ENCODE measurements around the gene KHDC4.

KHDC4 gene

DNA sequence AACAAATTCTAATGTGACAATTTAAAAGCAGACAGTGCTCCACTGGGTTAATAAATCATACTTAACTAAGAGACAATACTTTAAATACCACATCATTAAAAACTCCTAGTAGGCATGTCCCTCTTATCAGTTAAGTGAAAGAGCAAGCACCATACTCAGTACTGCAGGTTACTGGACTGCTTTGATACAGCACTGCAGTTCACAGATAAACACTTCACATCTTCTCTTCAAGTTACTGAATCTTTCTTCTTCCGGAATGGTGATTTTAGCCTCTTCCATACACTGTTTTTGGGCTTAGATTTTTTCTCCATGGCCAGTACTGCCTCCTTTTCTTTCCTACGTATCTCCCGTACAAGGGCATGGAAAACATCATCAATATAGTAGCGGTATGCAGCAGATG, 34.1 kb downstream of the KHDC4 start:
- H3K9me3 ChIP-seq (ENCODE audit: control insufficient read depth, insufficient read depth, low read depth, low read length): no peaks in the 10 kb centered on the region
- POLR2A ChIA-PET: no interaction called here
- no peak overlapping the region for H3K4me3 ChIP-seq (ENCODE audit: low read depth, low read length)
- peaks cover 52 to 77% of the 10 kb centered on the region in 2 experiments for H3K36me3 ChIP-seq (ENCODE audit: control insufficient read depth in 2 of 2, insufficient read depth in 1 of 2, low read length in 2 of 2)
- H3K27ac ChIP-seq (ENCODE audit: extremely low read depth, low read depth, low read length): no peak overlapping the region
- TF ChIP-seq ZNF404 (tag by site-specific recombination; IDR thresholded peaks at IDR 0.05) (no peak), OVOL3 (tag by site-specific recombination; IDR thresholded peaks at IDR 0.05) (no peak), EGR2 (tag by site-specific recombination; IDR thresholded peaks at IDR 0.05; ENCODE audit: low read depth) (no peak), ZNF561 (tag by site-specific recombination; IDR thresholded peaks at IDR 0.05; ENCODE audit: borderline replicate concordance) (no peak), ZNF184 (tag by site-specific recombination; IDR thresholded peaks at IDR 0.05) (no peak), TCF7L2 (IDR thresholded peaks at IDR 0.05; ENCODE audit: borderline replicate concordance, low read depth, low read length) (no peak), ZNF394 (tag by site-specific recombination; IDR thresholded peaks at IDR 0.05; ENCODE audit: borderline replicate concordance) (no peak)
- TF ChIP-seq, protein P1, sequence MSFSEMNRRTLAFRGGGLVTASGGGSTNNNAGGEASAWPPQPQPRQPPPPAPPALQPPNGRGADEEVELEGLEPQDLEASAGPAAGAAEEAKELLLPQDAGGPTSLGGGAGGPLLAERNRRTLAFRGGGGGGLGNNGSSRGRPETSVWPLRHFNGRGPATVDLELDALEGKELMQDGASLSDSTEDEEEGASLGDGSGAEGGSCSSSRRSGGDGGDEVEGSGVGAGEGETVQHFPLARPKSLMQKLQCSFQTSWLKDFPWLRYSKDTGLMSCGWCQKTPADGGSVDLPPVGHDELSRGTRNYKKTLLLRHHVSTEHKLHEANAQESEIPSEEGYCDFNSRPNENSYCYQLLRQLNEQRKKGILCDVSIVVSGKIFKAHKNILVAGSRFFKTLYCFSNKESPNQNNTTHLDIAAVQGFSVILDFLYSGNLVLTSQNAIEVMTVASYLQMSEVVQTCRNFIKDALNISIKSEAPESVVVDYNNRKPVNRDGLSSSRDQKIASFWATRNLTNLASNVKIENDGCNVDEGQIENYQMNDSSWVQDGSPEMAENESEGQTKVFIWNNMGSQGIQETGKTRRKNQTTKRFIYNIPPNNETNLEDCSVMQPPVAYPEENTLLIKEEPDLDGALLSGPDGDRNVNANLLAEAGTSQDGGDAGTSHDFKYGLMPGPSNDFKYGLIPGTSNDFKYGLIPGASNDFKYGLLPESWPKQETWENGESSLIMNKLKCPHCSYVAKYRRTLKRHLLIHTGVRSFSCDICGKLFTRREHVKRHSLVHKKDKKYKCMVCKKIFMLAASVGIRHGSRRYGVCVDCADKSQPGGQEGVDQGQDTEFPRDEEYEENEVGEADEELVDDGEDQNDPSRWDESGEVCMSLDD (tag by site-specific recombination; IDR thresholded peaks at IDR 0.05): no peak
- TF ChIP-seq, protein P2, sequence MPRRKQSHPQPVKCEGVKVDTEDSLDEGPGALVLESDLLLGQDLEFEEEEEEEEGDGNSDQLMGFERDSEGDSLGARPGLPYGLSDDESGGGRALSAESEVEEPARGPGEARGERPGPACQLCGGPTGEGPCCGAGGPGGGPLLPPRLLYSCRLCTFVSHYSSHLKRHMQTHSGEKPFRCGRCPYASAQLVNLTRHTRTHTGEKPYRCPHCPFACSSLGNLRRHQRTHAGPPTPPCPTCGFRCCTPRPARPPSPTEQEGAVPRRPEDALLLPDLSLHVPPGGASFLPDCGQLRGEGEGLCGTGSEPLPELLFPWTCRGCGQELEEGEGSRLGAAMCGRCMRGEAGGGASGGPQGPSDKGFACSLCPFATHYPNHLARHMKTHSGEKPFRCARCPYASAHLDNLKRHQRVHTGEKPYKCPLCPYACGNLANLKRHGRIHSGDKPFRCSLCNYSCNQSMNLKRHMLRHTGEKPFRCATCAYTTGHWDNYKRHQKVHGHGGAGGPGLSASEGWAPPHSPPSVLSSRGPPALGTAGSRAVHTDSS (tag by site-specific recombination; IDR thresholded peaks at IDR 0.05): no peak
- TF ChIP-seq, protein P3, sequence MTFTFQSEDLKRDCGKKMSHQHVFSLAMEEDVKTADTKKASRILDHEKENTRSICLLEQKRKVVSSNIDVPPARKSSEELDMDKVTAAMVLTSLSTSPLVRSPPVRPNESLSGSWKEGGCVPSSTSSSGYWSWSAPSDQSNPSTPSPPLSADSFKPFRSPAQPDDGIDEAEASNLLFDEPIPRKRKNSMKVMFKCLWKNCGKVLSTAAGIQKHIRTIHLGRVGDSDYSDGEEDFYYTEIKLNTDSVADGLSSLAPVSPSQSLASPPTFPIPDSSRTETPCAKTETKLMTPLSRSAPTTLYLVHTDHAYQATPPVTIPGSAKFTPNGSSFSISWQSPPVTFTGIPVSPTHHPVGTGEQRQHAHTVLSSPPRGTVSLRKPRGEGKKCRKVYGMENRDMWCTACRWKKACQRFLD (tag by site-specific recombination; IDR thresholded peaks at IDR 0.05): no peak
- CTCF ChIA-PET: interaction anchor here (0.5 to 0.7 kb wide), 2 partner anchors 92 to 96 kb away, joined by 3 read pairs; no protein-coding TSS in a partner anchor
- H3K4me1 ChIP-seq (ENCODE audit: control insufficient read depth, insufficient read depth, low read length): no peaks in the 10 kb centered on the region

DNA sequence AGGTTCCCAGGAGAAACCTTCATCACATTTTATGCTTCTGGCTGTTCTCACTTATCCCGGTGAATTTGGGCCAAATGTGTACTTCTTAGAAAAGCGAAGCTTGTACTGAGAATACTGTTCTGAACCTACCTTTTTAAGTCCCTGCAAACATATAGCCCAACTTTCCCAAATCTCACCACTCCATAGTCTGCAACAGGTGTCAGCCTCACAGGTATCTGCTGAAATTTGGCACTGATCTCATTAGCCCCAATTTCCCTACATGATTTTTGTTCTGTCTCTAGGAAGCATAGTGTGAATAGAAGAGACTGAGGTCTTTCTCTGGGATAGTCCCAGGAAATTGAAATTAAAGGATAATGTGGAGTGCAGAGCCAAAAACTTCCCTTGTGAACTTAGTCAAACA, 34.5 kb downstream of the KHDC4 start:
- Histone ChIP-seq H3K27ac (ENCODE audit: extremely low read depth, low read depth, low read length) (no peak overlapping the region), H3K9me3 (ENCODE audit: control insufficient read depth, insufficient read depth, low read depth, low read length) (no peaks in the 10 kb centered on the region), H3K4me1 (ENCODE audit: control insufficient read depth, insufficient read depth, low read length) (no peaks in the 10 kb centered on the region), H3K4me3 (ENCODE audit: low read depth, low read length) (no peak overlapping the region), H3K36me3 (ENCODE audit: control insufficient read depth in 2 of 2, insufficient read depth in 1 of 2, low read length in 2 of 2) (peaks cover 48 to 72% of the 10 kb centered on the region in 2 experiments)
- ChIA-PET POLR2A (interaction anchor here (0.7 to 1.0 kb wide), 2 partner anchors 34 to 123 kb away, joined by 3 read pairs; partner anchors contain the start of gene KHDC4), CTCF (no interaction called here)
- peak; percentile 85 for TF ChIP-seq SCRT1 (tag by site-specific recombination; IDR thresholded peaks at IDR 0.05; ENCODE audit: borderline replicate concordance)
- peak; percentile 92 for TF ChIP-seq SCRT2 (tag by site-specific recombination; IDR thresholded peaks at IDR 0.05)
- TF ChIP-seq GLI4 (tag by site-specific recombination; IDR thresholded peaks at IDR 0.05): no peak
- TF ChIP-seq ZNF626 (tag by site-specific recombination; IDR thresholded peaks at IDR 0.05): no peak

DNA sequence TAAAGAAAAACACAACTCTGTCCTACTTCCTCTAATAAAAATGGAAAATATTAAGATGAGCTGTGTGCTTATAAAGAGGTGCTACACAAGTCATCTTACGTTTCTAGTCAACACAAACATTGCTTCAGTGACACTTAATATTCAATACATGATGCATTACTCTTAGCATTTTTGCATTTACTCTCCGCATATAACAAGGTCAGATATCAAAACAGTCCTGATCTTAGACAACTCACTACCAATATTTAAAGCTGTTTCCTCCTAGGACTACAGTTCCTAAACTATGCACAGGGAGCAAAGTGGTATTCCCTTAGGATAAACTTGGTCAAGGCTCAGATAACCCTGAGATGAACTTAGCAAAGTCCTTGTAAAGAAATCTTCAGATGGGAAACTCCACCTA, 35.3 kb downstream of the KHDC4 start:
- ChIA-PET POLR2A (interaction anchor here (0.8 to 1.0 kb wide), 2 partner anchors 35 to 78 kb away, joined by 3 to 4 read pairs; partner anchors contain the start of gene KHDC4), CTCF (interaction anchor here (0.5 to 0.6 kb wide), 2 partner anchors 240 to 375 kb away, joined by 3 read pairs; no protein-coding TSS in a partner anchor)
- H3K27ac ChIP-seq (ENCODE audit: extremely low read depth, low read depth, low read length): no peak overlapping the region
- no peak for TF ChIP-seq ZNF335 (tag by site-specific recombination; conservative IDR thresholded peaks at IDR 0.05)
- no peak for TF ChIP-seq ZFP41 (tag by site-specific recombination; IDR thresholded peaks at IDR 0.05; ENCODE audit: borderline replicate concordance)
- TF ChIP-seq, protein P4, sequence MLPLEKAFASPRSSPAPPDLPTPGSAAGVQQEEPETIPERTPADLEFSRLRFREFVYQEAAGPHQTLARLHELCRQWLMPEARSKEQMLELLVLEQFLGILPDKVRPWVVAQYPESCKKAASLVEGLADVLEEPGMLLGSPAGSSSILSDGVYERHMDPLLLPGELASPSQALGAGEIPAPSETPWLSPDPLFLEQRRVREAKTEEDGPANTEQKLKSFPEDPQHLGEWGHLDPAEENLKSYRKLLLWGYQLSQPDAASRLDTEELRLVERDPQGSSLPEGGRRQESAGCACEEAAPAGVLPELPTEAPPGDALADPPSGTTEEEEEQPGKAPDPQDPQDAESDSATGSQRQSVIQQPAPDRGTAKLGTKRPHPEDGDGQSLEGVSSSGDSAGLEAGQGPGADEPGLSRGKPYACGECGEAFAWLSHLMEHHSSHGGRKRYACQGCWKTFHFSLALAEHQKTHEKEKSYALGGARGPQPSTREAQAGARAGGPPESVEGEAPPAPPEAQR (tag by site-specific recombination; IDR thresholded peaks at IDR 0.05): no peak
- TF ChIP-seq REPIN1 (tag by site-specific recombination; IDR thresholded peaks at IDR 0.05; ENCODE audit: low read depth): no peak
- TF ChIP-seq, protein P5, sequence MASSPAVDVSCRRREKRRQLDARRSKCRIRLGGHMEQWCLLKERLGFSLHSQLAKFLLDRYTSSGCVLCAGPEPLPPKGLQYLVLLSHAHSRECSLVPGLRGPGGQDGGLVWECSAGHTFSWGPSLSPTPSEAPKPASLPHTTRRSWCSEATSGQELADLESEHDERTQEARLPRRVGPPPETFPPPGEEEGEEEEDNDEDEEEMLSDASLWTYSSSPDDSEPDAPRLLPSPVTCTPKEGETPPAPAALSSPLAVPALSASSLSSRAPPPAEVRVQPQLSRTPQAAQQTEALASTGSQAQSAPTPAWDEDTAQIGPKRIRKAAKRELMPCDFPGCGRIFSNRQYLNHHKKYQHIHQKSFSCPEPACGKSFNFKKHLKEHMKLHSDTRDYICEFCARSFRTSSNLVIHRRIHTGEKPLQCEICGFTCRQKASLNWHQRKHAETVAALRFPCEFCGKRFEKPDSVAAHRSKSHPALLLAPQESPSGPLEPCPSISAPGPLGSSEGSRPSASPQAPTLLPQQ (tag by site-specific recombination; IDR thresholded peaks at IDR 0.05): no peak

More for the DNA sequence above, 35.3 kb downstream of the KHDC4 start:
- H3K4me3 ChIP-seq (ENCODE audit: low read depth, low read length): no peak overlapping the region
- no peaks in the 10 kb centered on the region for H3K9me3 ChIP-seq (ENCODE audit: control insufficient read depth, insufficient read depth, low read depth, low read length)
- H3K4me1 ChIP-seq (ENCODE audit: control insufficient read depth, insufficient read depth, low read length): no peaks in the 10 kb centered on the region
- H3K36me3 ChIP-seq (ENCODE audit: control insufficient read depth in 2 of 2, insufficient read depth in 1 of 2, low read length in 2 of 2): peaks cover 40 to 64% of the 10 kb centered on the region in 2 experiments

Measured in HEK293 (cell line).